IMR-90 (cell line): ENCODE data around the gene SEC16B.

Source experiments
- MAZ ChIP-seq: IDR thresholded peaks from 2 replicates; pipeline ENCODE4 v1.6.1; 2012; ENCODE audit warnings: low read depth, mild to moderate bottlenecking, low read length, improper control_type of control experiment, moderate library complexity, borderline replicate concordance
- POLR2A ChIP-seq: IDR thresholded peaks from 2 replicates; pipeline ENCODE4 v1.6.1; 2012; ENCODE audit warnings: mild to moderate bottlenecking, low read depth, low read length
- RAD21 ChIP-seq: IDR thresholded peaks from 2 replicates; pipeline ENCODE4 v1.6.1; 2012; ENCODE audit warnings: low read length, improper control_type of control experiment
- RFX5 ChIP-seq: IDR thresholded peaks from 2 replicates; pipeline ENCODE4 v1.8.0; 2012; ENCODE audit warnings: low read depth, mild to moderate bottlenecking, low read length, moderate library complexity
- TF ChIP-seq, protein P1 (sequence below): conservative IDR thresholded peaks from 2 replicates; pipeline ENCODE4 v1.5.1; 2012; ENCODE audit warnings: mild to moderate bottlenecking, low read depth, low read length, improper control_type of control experiment

DNA sequence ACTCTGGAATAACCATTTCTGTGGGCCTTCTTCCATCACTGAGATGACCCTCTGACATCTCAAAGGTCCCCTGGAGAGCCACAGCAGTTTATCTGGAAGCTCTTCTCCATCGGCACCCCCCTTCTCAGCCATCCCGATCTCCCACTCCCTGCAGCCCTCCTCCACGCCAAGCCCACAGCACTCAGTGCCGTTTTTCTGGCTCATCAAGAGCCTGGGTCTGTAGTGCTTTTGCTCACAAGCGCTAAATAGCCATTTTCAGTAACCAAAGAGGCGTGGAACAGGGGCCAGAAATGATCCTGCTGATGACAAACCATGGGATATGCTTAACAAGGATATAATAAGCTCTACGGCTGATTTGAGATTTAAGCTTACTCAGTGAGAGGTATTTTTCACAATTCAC, 17.6 kb downstream of the SEC16B start:
- TF ChIP-seq POLR2A: no peak
- TF ChIP-seq, protein P1, sequence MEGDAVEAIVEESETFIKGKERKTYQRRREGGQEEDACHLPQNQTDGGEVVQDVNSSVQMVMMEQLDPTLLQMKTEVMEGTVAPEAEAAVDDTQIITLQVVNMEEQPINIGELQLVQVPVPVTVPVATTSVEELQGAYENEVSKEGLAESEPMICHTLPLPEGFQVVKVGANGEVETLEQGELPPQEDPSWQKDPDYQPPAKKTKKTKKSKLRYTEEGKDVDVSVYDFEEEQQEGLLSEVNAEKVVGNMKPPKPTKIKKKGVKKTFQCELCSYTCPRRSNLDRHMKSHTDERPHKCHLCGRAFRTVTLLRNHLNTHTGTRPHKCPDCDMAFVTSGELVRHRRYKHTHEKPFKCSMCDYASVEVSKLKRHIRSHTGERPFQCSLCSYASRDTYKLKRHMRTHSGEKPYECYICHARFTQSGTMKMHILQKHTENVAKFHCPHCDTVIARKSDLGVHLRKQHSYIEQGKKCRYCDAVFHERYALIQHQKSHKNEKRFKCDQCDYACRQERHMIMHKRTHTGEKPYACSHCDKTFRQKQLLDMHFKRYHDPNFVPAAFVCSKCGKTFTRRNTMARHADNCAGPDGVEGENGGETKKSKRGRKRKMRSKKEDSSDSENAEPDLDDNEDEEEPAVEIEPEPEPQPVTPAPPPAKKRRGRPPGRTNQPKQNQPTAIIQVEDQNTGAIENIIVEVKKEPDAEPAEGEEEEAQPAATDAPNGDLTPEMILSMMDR: no peak
- no peak for TF ChIP-seq RFX5
- no peak for TF ChIP-seq MAZ
- no peak for TF ChIP-seq RAD21
